Ovary (tissue), 3 donors: ENCODE results near the gene ZNF91.
"Not testable (repeated sequence)": the region's sequence is repeated elsewhere in the genome, so short reads cannot be mapped to it uniquely, and the experiment has no call there.

Source experiments
- POLR2A ChIP-seq: fragments of 450-650 bp; IDR thresholded peaks from one replicate; pipeline ENCODE4 v1.6.1; 2017; ENCODE audit warnings: antibody characterized with exemption, mild to moderate bottlenecking, moderate library complexity
- TF ChIP-seq, protein P1 (sequence below), 3 donors: fragments of 450-650 bp in 2 of 3; fragments of 200-600 bp in 1 of 3; IDR thresholded peaks; one replicate each; pipeline versions ENCODE4 v1.5.1 to v1.8.0; 2016 to 2022; ENCODE audit warnings: antibody characterized with exemption in 3 of 3, mild to moderate bottlenecking in 1 of 3
- donor health status: DM: no; HTN: no; CAD: no.

GRCh38 chr19:23419261-23419660 lies 24.0 kb upstream of the ZNF91 start:
- TF ChIP-seq POLR2A, result not testable (repeated sequence)
- TF ChIP-seq, protein P1, sequence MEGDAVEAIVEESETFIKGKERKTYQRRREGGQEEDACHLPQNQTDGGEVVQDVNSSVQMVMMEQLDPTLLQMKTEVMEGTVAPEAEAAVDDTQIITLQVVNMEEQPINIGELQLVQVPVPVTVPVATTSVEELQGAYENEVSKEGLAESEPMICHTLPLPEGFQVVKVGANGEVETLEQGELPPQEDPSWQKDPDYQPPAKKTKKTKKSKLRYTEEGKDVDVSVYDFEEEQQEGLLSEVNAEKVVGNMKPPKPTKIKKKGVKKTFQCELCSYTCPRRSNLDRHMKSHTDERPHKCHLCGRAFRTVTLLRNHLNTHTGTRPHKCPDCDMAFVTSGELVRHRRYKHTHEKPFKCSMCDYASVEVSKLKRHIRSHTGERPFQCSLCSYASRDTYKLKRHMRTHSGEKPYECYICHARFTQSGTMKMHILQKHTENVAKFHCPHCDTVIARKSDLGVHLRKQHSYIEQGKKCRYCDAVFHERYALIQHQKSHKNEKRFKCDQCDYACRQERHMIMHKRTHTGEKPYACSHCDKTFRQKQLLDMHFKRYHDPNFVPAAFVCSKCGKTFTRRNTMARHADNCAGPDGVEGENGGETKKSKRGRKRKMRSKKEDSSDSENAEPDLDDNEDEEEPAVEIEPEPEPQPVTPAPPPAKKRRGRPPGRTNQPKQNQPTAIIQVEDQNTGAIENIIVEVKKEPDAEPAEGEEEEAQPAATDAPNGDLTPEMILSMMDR (IDR thresholded peaks at IDR 0.05), result not testable (repeated sequence)
